Activated CD4-positive, alpha-beta T cell treated with anti-CD3 and anti-CD28 coated beads, Interleukin-2, amount 10 ng/mL, durations not matched to agents 24 days and 14 days (primary cell): ENCODE data around the gene KRT71. TPM values are rescaled to one million over a fixed set of nuclear protein-coding genes. Genes with fewer than 3 reads are reported as not detected.

Experiments used
- DNase-seq: peaks from one replicate; pipeline ENCODE4 v3.0.0; 2022
- H3K27ac Mint-ChIP-seq: one replicate; pipeline ENCODE4 v1.8.0; 2022; ENCODE audit warnings: mild to moderate bottlenecking, mixed read lengths
- H3K27me3 Mint-ChIP-seq: one replicate; pipeline ENCODE4 v1.8.0; 2022; ENCODE audit warnings: mixed read lengths
- H3K36me3 Mint-ChIP-seq: one replicate; pipeline ENCODE4 v1.8.0; 2022; ENCODE audit warnings: low read depth, mild to moderate bottlenecking, mixed read lengths
- H3K4me1 Mint-ChIP-seq: one replicate; pipeline ENCODE4 v1.8.0; 2021; ENCODE audit warnings: mixed read lengths
- H3K4me3 Mint-ChIP-seq: one replicate; pipeline ENCODE4 v1.8.0; 2022; ENCODE audit warnings: mild to moderate bottlenecking, moderate library complexity, mixed read lengths
- H3K9me3 Mint-ChIP-seq: one replicate; pipeline ENCODE4 v1.8.0; 2021; ENCODE audit warnings: mixed read lengths
- intact Hi-C: fragments of 100-400 bp; cut with micrococcal nuclease; formaldehyde crosslinking; loops from one replicate; pipeline ENCODE4 v1.15.1; 2023
- total RNA-seq: library from RNA; stranded (reverse); gene quantifications from 2 replicates; pipeline ENCODE4 v1.2.3, GENCODE V29; 2022

KRT71 gene
- total RNA-seq, 1 donor from 2014 or later: not detected

- H3K9me3 Mint-ChIP-seq: no peaks in the 10 kb centered on the region
- H3K4me1 Mint-ChIP-seq: no peaks in the 10 kb centered on the region
- no peak overlapping the region for H3K27ac Mint-ChIP-seq
- H3K27me3 Mint-ChIP-seq: peaks cover 13% of the 10 kb centered on the region
- intact Hi-C loops: no loop called here
- H3K4me3 Mint-ChIP-seq: no peak overlapping the region
- no peak for DNase-seq
- no peaks in the 10 kb centered on the region for H3K36me3 Mint-ChIP-seq
These were observed 13.9 kb upstream of the KRT71 start for GRCh38 chr12:52566847-52567291.

DNA sequence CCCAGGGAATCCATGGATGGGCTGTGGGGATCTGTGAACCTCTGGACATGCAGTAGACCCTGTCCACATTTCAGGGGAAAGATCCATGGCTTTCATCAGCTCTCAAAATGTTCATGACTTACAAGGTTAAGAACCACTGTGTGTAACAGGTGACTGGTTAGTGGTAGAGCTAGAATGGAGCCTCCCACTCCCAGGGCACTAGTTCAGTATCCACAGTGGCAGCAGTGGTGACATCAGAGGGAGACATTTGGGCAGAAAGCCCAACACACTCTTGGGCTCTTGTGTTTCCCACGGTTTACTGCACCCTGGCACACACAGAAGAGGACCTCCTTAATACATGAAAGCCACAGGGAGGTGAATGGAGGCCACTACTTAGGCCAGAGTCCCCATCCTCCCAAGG is 11.6 kb upstream of the KRT71 start:
- no peaks in the 10 kb centered on the region for H3K9me3 Mint-ChIP-seq
- no peak overlapping the region for H3K27ac Mint-ChIP-seq
- H3K4me1 Mint-ChIP-seq: no peaks in the 10 kb centered on the region
- H3K27me3 Mint-ChIP-seq: peaks cover 21% of the 10 kb centered on the region
- H3K36me3 Mint-ChIP-seq: no peaks in the 10 kb centered on the region
- DNase-seq: no peak
- no peak overlapping the region for H3K4me3 Mint-ChIP-seq
- intact Hi-C loops: no loop called here

- Mint-ChIP-seq H3K27ac (no peak overlapping the region), H3K27me3 (peaks cover 26% of the 10 kb centered on the region)
These were observed 9.0 kb upstream of the KRT71 start for GRCh38 chr12:52561880-52562449.

DNA sequence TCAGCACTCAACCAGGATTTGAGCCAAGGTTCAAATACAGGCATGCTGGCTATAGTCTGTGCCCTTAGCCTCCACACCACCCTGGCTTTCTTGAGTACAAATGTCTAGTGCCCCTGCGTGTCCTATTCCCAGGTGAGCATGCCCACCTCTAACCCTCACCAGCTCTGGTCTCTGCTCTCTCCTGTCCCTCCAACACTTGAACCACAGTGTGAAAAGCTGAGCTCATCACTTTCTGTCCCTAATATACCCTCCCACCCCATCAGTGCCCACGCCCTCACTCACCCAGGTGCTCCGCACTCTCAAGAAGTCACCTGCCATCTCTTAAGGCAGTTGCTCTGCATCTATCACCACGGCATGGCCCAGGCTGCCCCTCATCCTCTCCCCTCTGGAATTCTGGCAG is 7.0 kb upstream of the KRT71 start:
- no peak for DNase-seq
- H3K27me3 Mint-ChIP-seq: peaks cover 29% of the 10 kb centered on the region
- no peak overlapping the region for H3K27ac Mint-ChIP-seq
- H3K4me3 Mint-ChIP-seq: no peak overlapping the region
- no peaks in the 10 kb centered on the region for H3K36me3 Mint-ChIP-seq
- intact Hi-C loops: no loop called here
- no peaks in the 10 kb centered on the region for H3K4me1 Mint-ChIP-seq
- H3K9me3 Mint-ChIP-seq: no peaks in the 10 kb centered on the region

More at GRCh38 chr12:52561880-52562449, 9.0 kb upstream of the KRT71 start:
- Mint-ChIP-seq H3K4me1 (no peaks in the 10 kb centered on the region), H3K9me3 (no peaks in the 10 kb centered on the region), H3K36me3 (no peaks in the 10 kb centered on the region), H3K4me3 (no peak overlapping the region)
- no peak for DNase-seq
- intact Hi-C loops: no loop called here

DNA sequence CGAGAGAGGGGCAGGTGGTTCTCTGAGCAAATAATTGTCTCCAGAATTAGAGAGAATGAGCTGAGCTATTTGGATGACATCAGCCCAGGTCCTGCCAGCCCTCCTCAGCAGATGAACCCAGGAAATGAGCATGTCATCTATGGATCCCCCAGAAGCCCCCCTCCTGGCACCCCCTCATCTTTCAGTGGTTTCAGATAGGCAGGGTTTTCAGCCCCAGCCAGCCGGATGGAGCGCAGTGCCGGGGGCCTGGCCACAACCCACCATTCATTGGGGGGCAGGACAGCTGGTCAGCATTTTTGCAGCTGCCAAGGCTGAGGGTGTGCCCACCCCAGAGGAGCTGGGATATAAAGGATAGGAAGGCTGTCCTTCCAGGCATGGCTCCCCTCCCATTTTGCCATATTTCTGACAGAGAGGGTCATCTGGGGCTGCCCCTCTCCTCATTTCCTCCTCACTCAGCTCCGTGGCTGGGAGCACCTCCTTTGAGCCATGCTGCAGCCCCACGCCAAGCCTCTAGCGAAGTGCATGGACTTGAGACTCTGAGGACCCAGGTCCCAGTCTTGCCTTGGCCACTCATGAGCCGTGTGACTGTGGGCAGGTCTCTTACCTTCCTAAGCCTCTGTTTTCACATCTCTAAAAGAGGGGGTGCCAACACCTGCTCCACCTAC is 6.0 kb upstream of the KRT71 start:
- Mint-ChIP-seq H3K27ac (no peak overlapping the region), H3K9me3 (no peaks in the 10 kb centered on the region), H3K36me3 (no peaks in the 10 kb centered on the region), H3K27me3 (peaks cover 24% of the 10 kb centered on the region), H3K4me1 (no peaks in the 10 kb centered on the region), H3K4me3 (no peak overlapping the region)
- DNase-seq: no peak
- intact Hi-C loops: no loop called here

- intact Hi-C loops: no loop called here
- H3K36me3 Mint-ChIP-seq: no peaks in the 10 kb centered on the region
- no peaks in the 10 kb centered on the region for H3K4me1 Mint-ChIP-seq
- no peak overlapping the region for H3K4me3 Mint-ChIP-seq
- peaks cover 20% of the 10 kb centered on the region for H3K27me3 Mint-ChIP-seq
- H3K27ac Mint-ChIP-seq: no peak overlapping the region
- H3K9me3 Mint-ChIP-seq: no peaks in the 10 kb centered on the region
- DNase-seq: no peak
These were observed 4.5 kb upstream of the KRT71 start for GRCh38 chr12:52557476-52557875.

DNA sequence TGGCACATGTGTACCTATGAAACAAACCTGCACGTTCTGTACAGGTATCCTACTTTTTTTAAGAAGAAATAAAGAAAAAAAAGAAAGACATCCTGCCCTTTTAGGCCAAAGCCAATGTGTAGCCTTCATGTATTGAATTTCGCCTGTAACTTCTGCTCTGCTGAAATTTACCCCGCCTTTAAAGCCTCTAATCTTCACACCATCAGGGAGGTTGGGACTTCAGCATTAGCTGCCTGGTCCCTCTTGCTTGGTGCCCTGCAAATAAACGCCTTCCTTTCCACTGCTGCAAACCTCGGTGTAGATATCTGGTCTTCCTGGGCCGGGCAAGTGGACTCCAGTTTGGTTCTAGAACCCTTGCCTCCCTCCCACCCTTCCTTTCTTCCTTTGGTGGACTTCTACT is 2.6 kb upstream of the KRT71 start:
- Mint-ChIP-seq H3K4me1 (no peaks in the 10 kb centered on the region), H3K4me3 (no peak overlapping the region), H3K9me3 (no peaks in the 10 kb centered on the region), H3K36me3 (no peaks in the 10 kb centered on the region), H3K27me3 (peaks cover 16% of the 10 kb centered on the region), H3K27ac (no peak overlapping the region)
- no peak for DNase-seq
- intact Hi-C loops: no loop called here

DNA sequence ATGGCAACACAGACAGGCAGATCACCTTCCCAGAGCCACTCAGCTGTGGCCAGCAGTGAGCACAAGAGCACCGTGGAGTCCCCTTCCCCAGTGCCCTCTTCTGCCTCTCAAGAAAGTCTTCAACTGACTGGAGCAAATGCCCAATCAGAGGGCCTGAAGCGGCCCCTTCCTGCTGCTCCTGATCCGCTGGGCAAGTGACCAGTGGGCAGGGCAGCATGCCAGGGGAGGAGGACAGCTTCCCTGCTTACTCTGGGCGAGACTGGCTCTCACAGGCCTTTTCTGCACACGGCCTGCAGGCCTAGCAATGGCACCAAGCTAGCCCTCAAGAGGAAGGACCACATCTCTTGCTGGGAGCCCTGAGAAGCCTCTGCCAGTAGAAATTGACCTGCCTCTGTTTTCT is 890 bp downstream of the KRT71 start:
- Mint-ChIP-seq H3K9me3 (no peaks in the 10 kb centered on the region), H3K4me1 (no peaks in the 10 kb centered on the region), H3K27ac (no peak overlapping the region), H3K4me3 (no peak overlapping the region), H3K36me3 (no peaks in the 10 kb centered on the region), H3K27me3 (peaks cover 9% of the 10 kb centered on the region)
- intact Hi-C loops: no loop called here
- DNase-seq: no peak

- no peak for DNase-seq
- H3K36me3 Mint-ChIP-seq: no peaks in the 10 kb centered on the region
- H3K27me3 Mint-ChIP-seq: peaks cover 8% of the 10 kb centered on the region
- no peaks in the 10 kb centered on the region for H3K4me1 Mint-ChIP-seq
- H3K27ac Mint-ChIP-seq: no peak overlapping the region
- intact Hi-C loops: no loop called here
- H3K9me3 Mint-ChIP-seq: no peaks in the 10 kb centered on the region
- H3K4me3 Mint-ChIP-seq: no peak overlapping the region
These were observed 1.6 kb downstream of the KRT71 start for GRCh38 chr12:52551216-52551865.

DNA sequence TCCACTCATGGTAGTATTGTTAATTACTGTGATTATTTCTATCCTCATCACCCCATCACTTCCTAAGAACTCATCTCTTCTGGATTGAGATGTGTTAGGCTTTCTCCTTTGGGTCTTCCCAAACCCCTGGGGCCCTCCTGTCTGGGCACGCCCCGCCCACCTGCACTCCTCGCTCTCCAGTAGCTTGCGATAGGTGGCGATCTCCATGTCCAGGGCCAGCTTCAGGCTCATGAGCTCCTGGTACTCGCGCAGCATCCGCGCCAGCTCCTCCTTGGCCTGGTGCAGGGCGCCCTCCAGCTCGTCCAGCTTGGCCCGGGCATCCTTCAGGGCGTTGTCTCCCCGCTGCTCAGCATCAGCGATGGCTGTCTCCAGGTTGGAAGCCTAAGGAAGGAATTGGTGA is 6.8 kb downstream of the KRT71 start:
- Mint-ChIP-seq H3K4me1 (peaks cover 8% of the 10 kb centered on the region), H3K9me3 (no peaks in the 10 kb centered on the region), H3K36me3 (no peaks in the 10 kb centered on the region), H3K4me3 (no peak overlapping the region), H3K27ac (no peak overlapping the region), H3K27me3 (peaks cover 3% of the 10 kb centered on the region)
- intact Hi-C loops: no loop called here
- DNase-seq: no peak

DNA sequence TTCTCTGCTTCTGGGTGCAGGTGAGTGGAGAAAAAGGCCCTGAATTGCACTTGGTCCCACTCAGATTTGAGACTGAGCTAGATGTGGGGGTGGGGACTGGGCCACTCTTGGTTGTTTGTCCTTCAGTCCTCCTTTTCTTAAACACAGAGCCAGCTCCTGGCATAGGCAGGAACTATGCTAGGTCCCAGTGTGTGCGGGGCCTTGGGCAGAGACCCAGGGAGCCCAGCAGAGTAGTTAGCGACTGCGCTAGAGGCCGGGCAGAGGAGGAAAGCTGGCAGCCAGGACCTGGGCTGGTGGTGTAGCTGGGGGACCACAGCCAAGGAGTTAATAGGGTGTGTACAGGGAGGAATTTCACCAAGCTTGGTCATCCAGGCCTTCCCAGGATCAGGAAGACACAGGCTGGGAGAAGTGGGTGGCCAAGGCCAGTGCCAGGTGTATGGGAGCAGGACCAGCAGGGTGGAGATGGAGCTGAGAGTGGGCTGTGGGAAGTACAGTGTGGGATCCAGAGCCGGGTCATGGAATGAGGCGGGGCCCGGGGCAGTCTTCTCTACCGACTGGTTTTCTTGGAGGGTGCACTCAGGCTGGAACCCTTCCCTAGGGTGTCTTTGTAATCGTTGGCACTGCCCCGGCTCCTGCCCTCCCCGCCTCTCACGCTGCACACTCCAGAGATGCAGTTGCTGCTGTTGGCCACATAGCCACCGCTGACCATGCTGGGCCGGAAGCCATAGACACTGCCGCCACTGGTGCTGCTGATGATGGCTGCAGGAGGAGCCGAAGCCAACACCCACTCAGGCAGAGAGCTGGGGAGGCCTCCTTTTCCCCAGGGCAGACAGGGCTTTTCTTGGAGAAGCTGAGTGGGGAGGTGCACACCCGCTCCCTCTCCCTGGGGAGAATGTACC is 8.7 kb downstream of the KRT71 start:
- intact Hi-C loops: no loop called here
- Mint-ChIP-seq H3K27ac (no peak overlapping the region), H3K4me3 (no peak overlapping the region), H3K27me3 (no peaks in the 10 kb centered on the region), H3K9me3 (no peaks in the 10 kb centered on the region), H3K4me1 (peaks cover 8% of the 10 kb centered on the region), H3K36me3 (no peaks in the 10 kb centered on the region)
- DNase-seq: no peak

DNA sequence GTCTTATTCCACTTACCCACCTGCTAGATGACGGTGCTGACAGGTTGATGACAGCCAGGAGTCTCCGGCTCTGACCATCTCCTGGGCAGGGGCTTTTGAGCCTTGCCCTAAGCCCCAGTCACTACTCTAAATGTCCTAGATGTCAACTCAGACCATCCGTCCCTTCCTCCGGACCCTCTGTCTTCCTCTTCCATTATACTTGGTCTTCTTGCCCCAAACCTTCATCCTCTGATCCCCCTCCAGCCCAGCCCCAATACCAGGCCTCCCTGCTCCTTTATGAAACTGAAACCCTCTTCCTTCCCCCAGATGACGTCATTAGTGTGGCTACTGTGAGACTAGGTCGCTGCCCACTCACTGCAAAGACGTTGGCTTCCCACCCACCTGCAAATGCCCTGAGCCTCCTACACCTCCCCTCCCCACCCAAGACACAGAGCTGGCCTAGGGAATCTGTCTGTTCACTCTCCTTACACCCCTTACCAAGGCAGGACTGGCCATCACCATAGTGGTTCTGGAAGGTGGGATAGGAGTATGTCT is 10.1 kb downstream of the KRT71 start:
- H3K4me1 Mint-ChIP-seq: peaks cover 8% of the 10 kb centered on the region
- no peak overlapping the region for H3K27ac Mint-ChIP-seq
- H3K9me3 Mint-ChIP-seq: no peaks in the 10 kb centered on the region
- H3K4me3 Mint-ChIP-seq: no peak overlapping the region
- intact Hi-C loops: no loop called here
- DNase-seq: no peak
- no peaks in the 10 kb centered on the region for H3K27me3 Mint-ChIP-seq
- no peaks in the 10 kb centered on the region for H3K36me3 Mint-ChIP-seq

DNA sequence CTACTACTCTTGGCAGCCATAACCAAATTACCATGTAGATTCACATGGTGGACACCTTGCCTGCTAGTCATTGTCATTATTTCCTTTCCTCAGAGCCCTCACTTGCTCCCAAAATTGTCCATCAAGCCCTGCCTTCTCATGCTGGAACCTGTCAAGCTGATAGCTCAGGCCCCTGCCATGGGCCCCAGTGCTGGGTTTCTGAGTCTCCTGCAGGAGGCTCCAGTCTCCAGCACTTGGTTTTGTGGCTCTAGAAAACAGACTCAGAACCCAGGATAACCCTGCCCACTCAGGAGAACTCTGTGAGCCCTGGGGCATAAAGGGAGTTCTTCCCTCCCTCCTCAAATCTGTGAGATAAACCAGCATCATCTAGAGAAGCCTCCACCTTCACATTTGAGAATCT is 10.8 kb downstream of the KRT71 start:
- H3K9me3 Mint-ChIP-seq: no peaks in the 10 kb centered on the region
- DNase-seq: no peak
- H3K4me1 Mint-ChIP-seq: peaks cover 8% of the 10 kb centered on the region
- H3K27me3 Mint-ChIP-seq: no peaks in the 10 kb centered on the region
- H3K4me3 Mint-ChIP-seq: no peak overlapping the region
- intact Hi-C loops: no loop called here
- no peak overlapping the region for H3K27ac Mint-ChIP-seq
- no peaks in the 10 kb centered on the region for H3K36me3 Mint-ChIP-seq

GRCh38 chr12:52541709-52542108 is 11.2 kb downstream of the KRT71 start:
- Mint-ChIP-seq H3K9me3 (no peaks in the 10 kb centered on the region), H3K4me1 (peaks cover 8% of the 10 kb centered on the region), H3K27ac (no peak overlapping the region), H3K4me3 (no peak overlapping the region), H3K27me3 (no peaks in the 10 kb centered on the region), H3K36me3 (no peaks in the 10 kb centered on the region)
- intact Hi-C loops: no loop called here
- DNase-seq: no peak
